ENCODE data around the gene PXN.
"Not testable (repeated sequence)": the region's sequence is repeated elsewhere in the genome, so short reads cannot be mapped to it uniquely, and the experiment has no call there.

Gene PXN

DNA sequence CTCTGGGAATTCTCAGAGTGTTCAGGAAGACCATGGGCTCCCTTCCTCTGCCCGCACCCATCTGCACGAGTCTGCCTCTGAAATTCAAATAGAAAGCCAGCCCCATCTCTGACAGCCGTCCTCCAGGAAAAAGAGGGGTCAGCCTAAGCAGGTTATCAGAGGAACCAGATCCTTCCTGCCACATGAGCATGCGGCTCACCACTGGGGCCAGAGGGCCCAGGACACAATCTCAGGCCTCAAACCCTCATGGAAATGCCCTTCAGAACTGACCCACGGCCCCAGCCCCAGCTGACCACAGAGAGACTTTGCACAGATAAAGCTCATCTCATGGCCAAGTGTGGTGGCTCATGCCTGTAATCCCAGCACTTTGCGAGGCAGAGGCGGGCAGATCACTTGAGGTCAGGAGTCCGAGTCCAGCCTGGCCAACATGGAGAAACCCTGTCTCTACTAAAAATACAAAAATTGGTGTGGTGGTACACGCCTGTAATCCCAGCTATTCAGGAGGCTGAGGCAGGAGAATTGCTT is 23.2 kb downstream of the PXN start:
- DNase-seq (ENCODE audit: low read depth in 3 of 3): no peak

DNA sequence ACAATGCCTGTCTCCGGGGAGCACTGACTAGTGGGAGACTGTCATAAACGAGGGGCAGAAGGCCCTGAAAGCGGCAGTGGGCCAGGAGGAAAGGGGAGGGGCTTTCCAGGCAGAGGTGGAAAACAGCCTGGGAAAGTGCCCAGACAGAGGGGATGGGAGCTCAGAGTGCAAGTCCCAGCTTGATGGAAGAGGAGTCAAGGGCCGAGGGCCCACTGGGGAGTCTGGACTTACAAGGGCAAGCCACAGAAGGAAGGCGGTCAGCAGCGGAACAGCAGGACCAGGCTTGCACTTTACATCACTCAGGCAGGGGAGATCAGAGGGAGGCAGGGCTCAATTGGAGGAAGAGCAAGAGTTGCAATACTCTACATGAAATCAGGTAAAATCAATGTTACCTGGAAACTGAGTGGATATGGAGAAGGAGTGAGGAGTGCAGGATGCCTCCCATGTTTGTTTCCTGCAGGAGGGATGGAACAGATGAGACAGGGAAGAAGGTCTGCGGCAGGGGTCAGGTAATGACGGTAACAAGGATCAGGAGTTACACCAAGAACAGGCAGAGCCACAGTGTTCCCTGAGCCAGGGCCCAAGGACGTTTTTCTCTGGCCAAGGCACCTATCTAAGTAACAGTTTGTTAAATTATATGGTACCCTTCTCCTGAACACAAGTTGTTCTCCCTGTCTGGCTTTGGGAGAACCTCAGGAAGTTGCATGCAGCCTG is 23.8 kb downstream of the PXN start:
- no peak for DNase-seq (ENCODE audit: low read depth in 3 of 3)

DNA sequence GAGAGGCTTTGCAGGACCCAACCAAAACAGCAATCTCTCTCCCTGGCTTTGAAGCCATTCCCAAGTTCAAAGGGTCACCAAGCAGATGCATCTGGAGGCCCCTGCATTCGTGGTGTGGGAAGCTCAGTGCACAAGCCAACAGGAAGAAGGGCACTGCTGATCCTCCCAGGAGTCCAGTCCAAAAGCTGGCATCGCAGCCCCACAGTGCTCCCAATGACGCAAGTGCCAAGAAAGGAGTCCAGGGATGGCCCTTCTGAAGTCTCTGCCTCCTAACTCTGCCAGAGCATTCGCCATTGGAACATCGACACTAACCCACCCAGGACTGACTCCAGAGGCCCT is 25.1 kb downstream of the PXN start:
- DNase-seq (ENCODE audit: low read depth in 3 of 3): no peak

DNA sequence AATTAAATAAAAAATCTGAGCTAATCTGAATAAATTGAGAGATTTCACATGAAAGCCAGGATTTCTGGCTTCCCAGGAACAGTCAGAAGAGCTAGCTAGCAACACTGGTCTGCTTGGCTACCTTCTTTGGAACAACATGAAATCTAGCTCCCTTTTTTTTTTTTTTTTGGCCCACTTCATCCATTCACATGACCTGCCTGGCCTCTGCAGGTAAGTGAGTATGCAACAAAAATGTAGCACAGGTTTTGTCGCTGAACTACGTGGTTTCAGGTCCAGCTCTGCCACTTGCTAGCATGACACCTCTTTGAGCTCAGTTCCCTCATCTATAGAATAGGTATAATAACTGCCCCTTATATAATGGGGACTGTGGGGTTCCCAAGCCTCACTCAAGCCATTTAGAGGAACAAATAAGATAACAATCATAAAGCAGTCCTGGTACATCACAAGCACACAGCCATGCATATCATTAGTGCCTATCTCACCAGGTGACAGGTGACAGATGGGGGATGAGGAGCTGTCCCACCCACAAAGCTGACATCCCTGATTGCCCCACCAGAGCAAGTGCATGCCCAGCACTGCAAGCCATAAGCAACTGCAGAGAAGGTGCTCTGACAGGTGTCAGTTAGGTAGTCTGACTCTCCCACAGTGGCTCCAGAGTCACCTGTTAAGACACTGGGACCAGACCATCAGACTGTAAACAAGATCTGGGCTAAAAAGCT is 25.6 kb downstream of the PXN start:
- DNase-seq (ENCODE audit: low read depth in 3 of 3): no peak

DNA sequence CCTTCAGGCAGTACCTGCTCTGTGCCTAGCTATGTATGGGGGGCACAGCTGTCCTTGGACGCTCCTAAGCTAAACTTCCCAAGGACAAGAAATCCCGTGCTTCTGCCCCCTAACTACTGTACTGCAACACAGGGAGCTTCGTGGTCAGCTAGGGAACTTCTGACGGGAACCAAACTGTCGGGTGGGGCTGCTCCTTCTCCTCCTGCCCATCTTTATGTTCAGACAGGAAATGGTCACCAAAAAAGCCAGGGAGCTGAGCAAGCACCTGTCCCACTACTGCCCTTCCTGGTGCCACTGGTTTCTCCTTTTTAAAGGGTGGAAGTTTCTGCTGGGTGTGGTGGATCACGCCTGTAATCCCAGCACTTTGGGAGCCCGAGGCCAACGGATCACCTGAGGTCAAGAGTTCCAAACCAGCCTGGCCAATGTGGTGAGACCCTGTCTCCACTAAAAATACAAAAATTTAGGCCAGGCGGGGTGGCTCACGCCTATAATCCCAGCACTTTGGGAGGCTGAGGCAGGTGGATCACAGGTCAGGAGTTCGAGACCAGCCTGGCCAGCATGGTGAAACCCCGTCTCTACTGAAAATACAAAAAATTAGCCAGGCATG is 26.6 kb downstream of the PXN start:
- no peak for DNase-seq (ENCODE audit: low read depth in 3 of 3)

DNA sequence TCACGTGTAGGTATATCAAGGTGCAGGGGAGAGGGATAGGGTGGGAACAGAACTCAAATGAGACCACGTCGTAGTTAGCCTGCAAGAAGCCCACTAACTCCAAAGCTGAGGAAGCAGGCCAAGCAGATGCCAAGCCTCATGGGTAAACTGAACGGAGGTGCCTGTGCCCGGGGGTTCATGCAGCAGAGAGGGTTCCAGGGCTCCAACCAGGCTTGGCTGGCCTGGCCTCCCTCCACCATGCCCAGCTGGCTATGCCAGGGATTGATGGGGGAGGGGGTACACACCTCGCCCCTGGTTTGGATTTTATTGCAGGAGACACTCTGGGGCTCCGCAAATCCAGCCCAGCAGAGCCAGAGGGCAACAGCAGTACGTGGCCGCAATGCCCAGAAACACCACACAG is 27.3 kb downstream of the PXN start:
- no peak for DNase-seq (ENCODE audit: low read depth in 3 of 3)

DNA sequence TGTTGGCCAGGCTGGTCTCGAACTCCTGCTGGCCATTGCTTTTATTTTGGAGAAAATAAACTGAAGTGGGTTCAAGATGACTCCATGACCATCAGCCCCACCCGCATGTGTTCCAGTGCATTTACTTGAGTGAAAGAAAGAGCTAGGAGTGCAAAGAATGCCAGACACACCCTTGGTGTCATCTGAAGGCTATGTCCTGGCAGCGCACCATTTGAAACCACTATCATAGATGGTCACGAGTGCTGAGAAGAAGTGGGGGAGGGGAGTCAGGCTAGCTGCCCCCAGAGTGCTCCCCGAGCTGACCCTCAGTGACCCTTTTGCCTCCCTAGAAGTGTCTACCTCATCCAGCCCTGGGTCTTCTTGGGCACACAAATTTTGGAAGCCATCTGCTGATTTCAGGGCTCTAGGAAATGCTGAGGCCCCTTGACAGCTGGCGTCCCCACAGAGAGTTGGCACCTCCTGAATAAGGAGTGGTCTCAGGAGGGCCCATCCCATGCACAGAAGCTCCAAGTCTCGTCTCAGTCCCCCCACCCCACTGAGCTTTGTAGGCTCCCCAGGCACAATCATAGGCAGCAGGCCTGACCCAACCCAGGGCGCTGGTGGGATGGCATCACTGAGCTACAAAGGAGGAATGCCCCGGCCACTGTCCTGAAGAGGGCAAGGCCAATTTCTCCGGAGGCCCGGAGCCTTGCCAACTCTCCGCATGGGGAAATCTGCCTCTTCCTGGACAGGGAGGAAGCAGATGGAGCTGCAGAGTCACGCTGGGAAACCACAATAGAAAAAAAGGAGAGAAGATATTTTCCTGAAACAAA is 28.0 kb downstream of the PXN start:
- DNase-seq (ENCODE audit: low read depth in 3 of 3): no peak

DNA sequence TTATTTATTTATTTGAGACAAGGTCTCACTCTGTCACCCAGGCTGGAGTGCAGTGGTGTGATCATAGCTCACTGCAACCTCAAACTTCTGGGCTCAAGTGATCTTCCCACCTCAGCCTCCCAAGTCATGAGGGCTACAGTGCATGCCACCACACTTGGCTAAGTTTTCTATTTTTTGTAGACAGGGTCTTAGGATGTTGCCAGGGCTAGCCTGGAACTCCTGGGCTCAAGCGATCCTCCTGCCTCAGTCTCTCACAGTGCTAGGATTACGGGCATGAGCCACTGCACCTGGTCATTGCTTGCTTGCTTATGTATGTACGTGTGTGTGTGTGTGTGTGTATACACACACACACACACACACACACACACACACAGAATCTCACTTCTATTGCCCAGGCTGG is 28.7 kb downstream of the PXN start:
- not testable (repeated sequence) for DNase-seq (ENCODE audit: low read depth in 3 of 3)

DNA sequence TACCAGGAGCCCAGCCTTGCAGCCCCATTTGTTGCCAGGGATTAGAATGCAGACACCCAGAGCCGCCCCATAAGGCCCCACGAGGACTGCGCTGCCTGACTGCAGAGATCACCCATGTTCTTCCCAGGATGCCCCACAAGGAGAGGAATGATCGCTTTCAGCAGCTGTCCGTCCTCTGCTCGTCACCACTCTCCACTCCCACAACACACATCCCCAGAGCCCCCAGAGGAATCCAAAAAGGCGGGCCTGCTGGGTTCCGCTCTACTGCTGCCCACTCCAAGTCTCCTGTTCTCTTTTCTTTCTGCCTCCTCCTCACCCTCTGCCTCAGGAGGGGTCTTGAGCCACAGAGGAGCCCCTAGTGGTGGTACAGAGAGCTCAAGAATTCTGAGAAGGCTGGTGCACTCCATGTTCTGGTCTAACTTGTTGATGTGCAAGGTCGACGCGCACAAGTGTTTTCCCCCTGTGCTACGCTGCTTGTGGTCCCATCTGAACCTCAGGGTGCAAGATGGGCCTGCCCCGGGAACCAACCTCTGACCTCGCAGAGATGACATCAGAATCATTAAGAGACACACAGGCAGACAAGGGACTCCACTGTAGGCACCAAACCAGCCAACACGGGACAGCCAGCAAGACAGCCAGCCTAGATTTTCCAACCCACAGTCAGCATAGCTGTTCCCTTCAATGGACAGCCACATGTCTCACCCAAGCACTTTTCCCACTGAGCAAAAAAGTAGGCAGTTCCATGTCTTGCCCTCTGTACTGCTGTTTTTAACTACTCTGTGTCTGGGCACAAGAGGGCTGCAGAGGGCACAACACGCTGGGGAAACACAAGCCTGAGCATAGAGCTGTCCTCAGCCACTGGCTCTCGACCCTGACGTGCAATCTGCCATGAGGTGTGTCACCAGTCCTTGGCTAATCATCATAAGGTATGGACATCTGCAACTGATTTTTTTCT is 29.9 kb downstream of the PXN start:
- DNase-seq (ENCODE audit: low read depth in 3 of 3): no peak

DNA sequence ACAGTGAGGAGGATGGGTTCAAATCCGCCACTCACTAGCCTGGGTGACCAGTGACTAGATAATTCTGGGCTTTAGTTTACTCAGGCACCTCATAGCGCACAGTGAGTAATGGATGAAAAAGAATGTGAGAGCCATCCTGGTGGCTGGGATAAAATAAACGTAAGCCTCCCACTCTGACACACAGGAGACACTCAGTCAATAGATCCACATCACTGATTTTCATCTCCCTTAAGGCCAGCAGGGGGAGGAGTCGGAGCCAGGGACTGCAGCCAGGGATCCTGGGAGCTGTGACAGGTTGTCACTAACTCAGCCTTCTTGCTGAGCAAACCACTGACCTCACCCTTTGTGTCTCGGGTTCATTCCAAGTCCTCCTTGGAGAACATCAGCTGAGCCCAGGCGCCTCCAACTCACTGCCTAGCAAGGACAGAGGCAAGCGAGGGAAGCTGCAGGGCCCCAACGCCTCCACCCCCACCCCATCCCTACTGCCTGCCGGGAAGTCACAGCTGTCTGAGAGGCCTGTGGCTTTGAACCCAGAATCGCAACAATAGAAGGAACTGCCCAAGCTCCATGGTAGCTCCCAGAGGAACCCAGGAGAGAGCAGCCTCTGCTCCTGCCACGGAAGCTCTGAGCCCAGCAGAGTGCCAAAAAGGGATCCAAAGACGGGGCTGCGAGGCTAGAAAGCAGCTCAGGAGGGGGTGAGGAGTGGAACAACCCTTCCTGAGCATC is 30.7 kb downstream of the PXN start:
- no peak for DNase-seq (ENCODE audit: low read depth in 3 of 3)

DNA sequence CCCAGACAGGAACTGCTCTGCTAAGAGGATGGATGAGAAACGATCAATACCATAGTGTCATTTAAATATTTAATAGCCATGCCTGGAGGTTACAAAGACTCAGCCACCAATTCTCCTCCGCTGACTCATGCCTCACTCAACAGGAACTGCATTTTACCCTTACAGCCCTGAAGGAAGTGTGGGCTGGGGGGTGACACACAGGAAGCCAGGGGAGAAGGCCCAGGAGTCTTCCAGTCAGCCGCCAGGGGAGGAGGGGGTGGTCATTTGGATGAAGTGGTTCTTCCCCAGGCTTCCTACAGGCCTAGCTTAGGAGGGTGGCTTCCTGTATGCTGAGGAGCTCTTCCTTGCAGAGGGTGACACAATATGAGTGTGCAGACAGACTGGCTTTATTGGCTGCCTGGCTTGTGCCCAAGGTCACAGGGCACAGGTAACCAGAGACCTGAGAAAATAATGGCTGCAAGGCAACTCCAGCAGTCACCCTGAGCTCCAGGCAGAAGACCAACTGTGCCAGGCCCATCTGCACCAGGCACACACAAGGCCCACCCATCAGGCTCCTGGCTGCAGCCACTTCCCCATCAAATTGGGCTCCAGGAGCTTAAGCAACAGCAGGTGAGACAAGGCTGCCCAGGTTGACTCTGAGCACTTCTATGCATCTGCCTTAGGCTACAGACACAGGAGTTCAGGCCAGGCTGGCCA is 34.1 kb downstream of the PXN start:
- DNase-seq (ENCODE audit: low read depth in 3 of 3): peak; percentile 55 to 77 (median 74)

DNA sequence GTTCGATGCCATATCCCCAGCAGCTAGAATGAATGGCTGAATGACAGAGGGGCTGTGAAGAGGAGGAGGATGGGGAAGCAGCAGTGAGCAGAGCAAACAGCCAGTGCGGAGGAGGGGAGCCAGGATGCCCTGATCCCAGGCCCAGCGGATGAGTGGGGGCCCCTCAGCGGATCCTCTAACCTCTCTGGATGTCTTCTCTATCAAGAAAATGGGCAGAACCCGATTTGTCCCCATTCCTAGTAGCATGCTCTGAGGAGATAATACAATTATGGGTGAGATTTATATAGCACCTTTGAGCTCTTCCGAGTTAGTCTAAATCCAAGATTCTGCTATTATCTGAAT is 34.6 kb downstream of the PXN start:
- no peak for DNase-seq (ENCODE audit: low read depth in 3 of 3)

DNA sequence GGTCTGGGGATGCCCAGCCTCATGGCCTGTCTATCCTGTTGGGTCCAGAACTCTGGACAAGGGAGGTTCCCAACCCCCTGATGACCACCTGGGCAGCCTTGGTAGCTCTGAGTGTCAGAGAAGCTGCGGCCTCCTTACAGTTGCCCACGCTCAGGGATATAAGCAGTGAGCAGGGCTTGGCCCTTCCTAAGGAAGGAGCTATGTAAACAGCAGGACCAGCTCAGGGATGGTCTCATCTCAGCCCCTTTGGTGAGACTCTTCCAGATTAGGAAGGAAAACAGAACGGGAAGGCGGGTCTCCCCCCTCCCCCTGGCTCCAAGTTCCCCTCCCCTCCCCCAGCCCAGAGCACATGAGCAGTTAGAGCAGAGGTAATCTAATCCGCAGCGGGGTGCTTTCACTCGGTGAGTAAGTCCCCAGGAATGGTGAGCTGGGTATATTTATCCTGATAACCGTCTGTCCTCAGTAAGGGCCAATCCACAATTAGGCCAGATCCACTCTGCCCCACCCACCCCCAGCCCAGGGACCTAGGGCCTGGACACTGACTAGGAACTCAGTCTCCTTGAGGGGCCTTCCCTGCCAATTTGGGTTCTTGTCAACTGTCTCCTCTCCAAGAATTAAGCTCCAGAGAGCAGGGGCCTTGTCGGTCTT is 35.1 kb downstream of the PXN start:
- DNase-seq (ENCODE audit: low read depth in 3 of 3): no peak

DNA sequence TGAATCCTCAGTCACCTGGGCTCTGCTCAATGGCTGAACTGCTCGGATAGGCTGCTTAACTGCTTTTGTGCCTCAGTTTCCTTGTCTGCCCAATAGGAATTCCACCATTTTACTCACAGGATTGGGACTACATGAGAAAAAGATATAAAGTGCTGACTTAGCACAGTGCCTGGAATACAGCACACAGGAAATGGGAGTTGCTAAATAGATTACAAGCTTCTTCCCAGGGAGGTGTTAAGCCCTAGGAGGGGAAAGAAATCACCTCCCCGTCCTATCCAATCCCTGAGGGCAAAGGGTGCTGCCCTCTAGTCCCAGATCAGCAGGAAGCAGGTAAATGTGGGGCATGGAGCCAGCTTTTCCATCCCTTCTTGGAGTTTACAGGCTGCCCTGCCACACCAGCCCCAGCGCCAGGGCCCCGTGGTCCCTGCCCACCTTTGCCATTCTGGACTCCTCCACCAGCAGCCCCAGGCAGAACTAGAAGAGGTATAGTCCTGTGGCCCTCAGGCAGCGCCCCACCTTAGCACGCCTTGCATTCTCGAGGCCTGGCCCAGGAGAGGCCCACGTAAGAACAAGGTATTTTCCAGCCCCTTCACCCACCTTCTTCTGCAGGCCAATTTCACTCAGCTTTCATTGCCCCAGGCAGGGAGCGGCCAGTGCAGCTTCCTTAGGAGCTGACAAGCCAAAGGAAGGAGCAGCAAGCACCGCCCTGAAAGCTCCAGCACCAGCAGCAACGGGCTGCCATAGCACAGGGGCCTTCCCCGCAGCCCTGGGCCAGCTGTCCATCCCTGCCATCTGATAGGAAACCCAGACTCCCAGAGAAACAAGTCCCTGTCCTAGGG is 35.8 kb downstream of the PXN start:
- no peak for DNase-seq (ENCODE audit: low read depth in 3 of 3)

DNA sequence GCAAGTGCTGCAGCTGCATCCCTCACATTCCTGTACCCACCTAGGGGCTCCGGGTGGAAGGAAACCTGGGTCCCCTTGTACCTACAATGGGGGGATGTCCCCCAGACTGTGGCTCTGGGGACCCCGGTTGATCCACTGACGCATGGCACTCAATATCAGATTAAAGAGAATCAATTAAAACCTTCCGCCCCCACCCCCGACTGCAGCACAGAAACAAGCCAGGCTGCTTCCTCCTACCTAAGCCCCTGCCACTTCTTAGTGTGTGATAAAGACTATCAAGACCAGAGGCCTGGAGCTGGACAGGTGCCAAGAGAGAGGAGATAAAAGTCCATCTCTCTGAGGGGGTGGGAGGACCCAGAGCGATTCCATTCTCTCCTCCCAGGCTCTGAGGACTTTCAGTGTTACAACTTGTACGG is 36.5 kb downstream of the PXN start:
- DNase-seq (ENCODE audit: low read depth in 3 of 3): no peak

DNA sequence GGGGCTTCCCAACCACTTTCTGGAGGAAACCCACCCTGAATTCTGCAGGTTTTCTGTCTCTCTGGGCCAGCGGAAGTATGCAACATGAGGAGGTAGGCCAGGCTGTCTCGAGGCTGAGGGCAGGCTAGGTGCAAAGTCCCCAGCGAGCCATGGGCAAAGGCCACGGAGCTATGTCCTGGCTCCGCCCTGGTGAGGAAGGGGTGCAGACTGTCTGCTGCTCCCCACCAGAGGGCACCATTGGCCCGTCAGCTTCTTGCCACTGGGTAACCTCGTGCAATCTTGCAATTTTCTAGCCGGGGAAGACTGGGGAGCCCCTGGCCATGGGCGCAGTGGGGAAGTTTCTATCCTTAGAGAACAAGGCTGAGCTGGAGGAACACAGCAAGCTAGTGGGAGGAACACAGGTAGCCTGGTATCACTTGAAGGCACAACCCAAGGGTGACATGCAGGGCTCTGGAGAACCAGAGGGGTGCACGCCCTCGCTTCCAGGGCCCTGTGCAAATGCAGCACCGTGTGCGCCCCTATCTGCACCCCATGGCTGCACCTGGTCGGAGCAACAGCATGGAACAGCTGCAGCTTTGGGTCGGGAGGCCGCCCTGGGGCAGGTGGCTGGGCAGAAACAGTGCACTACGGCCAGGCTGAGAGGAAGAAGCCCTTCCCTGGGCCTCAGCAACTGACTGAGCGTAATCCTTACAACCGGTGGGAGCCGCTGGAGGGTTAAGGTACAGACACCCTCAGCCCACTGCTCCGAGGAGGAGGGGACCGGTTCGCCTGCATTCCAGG is 37.0 kb downstream of the PXN start:
- peak; percentile 74 to 84 (median 83) for DNase-seq (ENCODE audit: low read depth in 3 of 3)

DNA sequence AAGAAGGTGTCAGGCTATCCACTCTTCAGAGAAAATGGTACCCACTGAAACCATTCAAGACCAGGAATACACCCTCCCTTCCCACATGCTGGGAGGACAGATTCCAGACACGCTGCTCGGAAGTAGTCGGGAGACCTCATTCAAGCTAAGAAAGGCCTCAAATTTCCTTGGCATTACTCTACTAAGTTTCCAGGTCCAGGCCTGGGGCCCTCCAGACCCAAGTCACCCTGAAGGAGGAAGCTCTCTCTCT is 37.6 kb downstream of the PXN start:
- no peak for DNase-seq (ENCODE audit: low read depth in 3 of 3)
